Natural killer cell (primary cell): ENCODE results near the gene CCN5. TPM values are rescaled to one million over a fixed set of nuclear protein-coding genes. Genes with fewer than 3 reads are reported as not detected.

ENCODE experiments used
- ATAC-seq, 3 donors: fragments of 150-1000 bp in 2 of 3; fragments of 200-7000 bp in 1 of 3; cut with Tn5 transposase; 1 replicate in 1 of 3; 2 replicates in 2 of 3; pipeline ENCODE4 v1.10.0; 2021; ENCODE audit warnings: mild to moderate bottlenecking in 2 of 3, moderate library complexity in 2 of 3
- DNase-seq, 2 donors: peaks; one replicate each; pipeline versions ENCODE4 v3.0.0 to v3.0.0-alpha.2; 2013 to 2021; ENCODE audit warnings: mixed read lengths in 1 of 2
- H3K27ac ChIP-seq: one replicate; pipeline ENCODE4 v1.5.1; 2013; ENCODE audit warnings: mild to moderate bottlenecking, low read length
- H3K27me3 ChIP-seq: one replicate; pipeline ENCODE4 v1.6.1; 2013; ENCODE audit warnings: low read length; ENCODE audit not compliant: control insufficient read depth, insufficient read depth
- H3K36me3 ChIP-seq: one replicate; pipeline ENCODE4 v1.6.1; 2013; ENCODE audit warnings: low read length; ENCODE audit not compliant: control insufficient read depth, insufficient read depth
- H3K4me1 ChIP-seq: one replicate; pipeline ENCODE4 v1.6.1; 2013; ENCODE audit warnings: low read length; ENCODE audit not compliant: control insufficient read depth, insufficient read depth
- H3K4me3 ChIP-seq: one replicate; pipeline ENCODE4 v1.5.1; 2013; ENCODE audit warnings: low read length
- H3K9me3 ChIP-seq: one replicate; pipeline ENCODE4 v1.6.1; 2013; ENCODE audit warnings: low read length; ENCODE audit not compliant: control insufficient read depth, insufficient read depth
- H3K27ac Mint-ChIP-seq, 2 donors: one replicate each; pipeline ENCODE4 v1.8.0; 2022; ENCODE audit warnings: mild to moderate bottlenecking in 2 of 2, mixed read lengths in 2 of 2, moderate library complexity in 1 of 2
- H3K27me3 Mint-ChIP-seq, 2 donors: one replicate each; pipeline ENCODE4 v1.8.0; 2022; ENCODE audit warnings: low read depth in 2 of 2, mixed read lengths in 2 of 2
- H3K36me3 Mint-ChIP-seq: one replicate; pipeline ENCODE4 v1.8.0; 2022; ENCODE audit warnings: mixed read lengths
- H3K4me1 Mint-ChIP-seq, 2 donors: one replicate each; pipeline ENCODE4 v1.8.0; 2022; ENCODE audit warnings: mixed read lengths in 2 of 2
- H3K4me3 Mint-ChIP-seq: one replicate; pipeline ENCODE4 v1.8.0; 2022; ENCODE audit warnings: mild to moderate bottlenecking, moderate library complexity, mixed read lengths
- H3K9me3 Mint-ChIP-seq, 2 donors: one replicate each; pipeline ENCODE4 v1.8.0; 2022; ENCODE audit warnings: mixed read lengths in 2 of 2
- CTCF ChIP-seq: fragments of 200-600 bp; IDR thresholded peaks from one replicate; pipeline ENCODE4 v1.8.0; 2022; ENCODE audit warnings: antibody characterized with exemption
- WGBS: methylation state at CpG from one replicate; pipeline ENCODE4 v1.1.7; 2013; ENCODE audit warnings: missing lambda C conversion rate; ENCODE audit not compliant: insufficient coverage; 5-methylcytosine and 5-hydroxymethylcytosine counted together
- intact Hi-C: fragments of 100-400 bp; cut with micrococcal nuclease; formaldehyde crosslinking; loops from one replicate; pipeline ENCODE4 v1.14.2; 2022
- total RNA-seq, 4 donors: library from RNA; stranded (reverse); fragments of 120-200 nt in 1 of 4; gene quantifications; one replicate each; pipeline versions ENCODE4 v1.2.3 to v1.2.4, GENCODE V29; 2013 to 2022

CCN5 gene
- total RNA-seq, 3 donors from 2014 or later (not counting 1 experiment from before 2014, with no cell fraction given), result not detected

GRCh38 chr20:44698351-44698750 lies 16.8 kb upstream of the CCN5 start:
- no peaks in the 10 kb centered on the region for H3K4me1 Mint-ChIP-seq
- TF ChIP-seq CTCF, result no peak
- peaks cover 12% of the 10 kb centered on the region for H3K4me1 ChIP-seq
- H3K27ac Mint-ChIP-seq, result no peak overlapping the region
- H3K9me3 ChIP-seq, result no peaks in the 10 kb centered on the region
- H3K27ac ChIP-seq, result no peak overlapping the region
- no peaks in the 10 kb centered on the region for H3K9me3 Mint-ChIP-seq
- no peak overlapping the region for H3K4me3 ChIP-seq
- no peak for ATAC-seq
- no peaks in the 10 kb centered on the region for H3K27me3 ChIP-seq
- no peak overlapping the region for H3K4me3 Mint-ChIP-seq
- peaks cover 0 to 3% of the 10 kb centered on the region in 2 donors for H3K27me3 Mint-ChIP-seq
- no peaks in the 10 kb centered on the region for H3K36me3 ChIP-seq
- intact Hi-C loops, result no loop called here
- no peaks in the 10 kb centered on the region for H3K36me3 Mint-ChIP-seq
- DNase-seq, result no peak
- 77% methylated on average over 3 of the region's 3 CpGs for WGBS

GRCh38 chr20:44700306-44700705 lies 14.9 kb upstream of the CCN5 start:
- no peak for TF ChIP-seq CTCF
- H3K9me3 ChIP-seq, result no peaks in the 10 kb centered on the region
- no peak overlapping the region for H3K27ac Mint-ChIP-seq
- H3K4me3 ChIP-seq, result no peak overlapping the region
- no peak overlapping the region for H3K4me3 Mint-ChIP-seq
- no peaks in the 10 kb centered on the region for H3K27me3 ChIP-seq
- H3K4me1 ChIP-seq, result peaks cover 13% of the 10 kb centered on the region
- no peak for DNase-seq
- WGBS, result 94% methylated on average over 11 of the region's 11 CpGs
- ATAC-seq, result no peak
- H3K9me3 Mint-ChIP-seq, result no peaks in the 10 kb centered on the region
- H3K36me3 Mint-ChIP-seq, result no peaks in the 10 kb centered on the region
- no peaks in the 10 kb centered on the region for H3K36me3 ChIP-seq
- intact Hi-C loops, result no loop called here
- H3K4me1 Mint-ChIP-seq, result no peaks in the 10 kb centered on the region
- no peak overlapping the region for H3K27ac ChIP-seq
- H3K27me3 Mint-ChIP-seq, result peaks cover 0 to 6% of the 10 kb centered on the region in 2 donors

- H3K4me3 Mint-ChIP-seq, result no peak overlapping the region
- Histone ChIP-seq H3K4me1 (peaks cover 13% of the 10 kb centered on the region), H3K36me3 (no peaks in the 10 kb centered on the region), H3K27me3 (no peaks in the 10 kb centered on the region), H3K27ac (no peak overlapping the region), H3K9me3 (no peaks in the 10 kb centered on the region), H3K4me3 (no peak overlapping the region)
- H3K4me1 Mint-ChIP-seq, result no peaks in the 10 kb centered on the region
- no peaks in the 10 kb centered on the region for H3K9me3 Mint-ChIP-seq
- 74% methylated on average over 15 of the region's 15 CpGs for WGBS
- no peak for TF ChIP-seq CTCF
- peaks cover 2 to 8% of the 10 kb centered on the region in 2 donors for H3K27me3 Mint-ChIP-seq
- DNase-seq (no peak), ATAC-seq (no peak)
- H3K36me3 Mint-ChIP-seq, result no peaks in the 10 kb centered on the region
- intact Hi-C loops, result no loop called here
- H3K27ac Mint-ChIP-seq, result no peak overlapping the region
Observed at GRCh38 chr20:44701118-44701857, 13.9 kb upstream of the CCN5 start.

- Mint-ChIP-seq H3K36me3 (no peaks in the 10 kb centered on the region), H3K27ac (no peak overlapping the region), H3K4me3 (no peak overlapping the region), H3K27me3 (peaks cover 7 to 11% of the 10 kb centered on the region in 2 donors), H3K4me1 (no peaks in the 10 kb centered on the region), H3K9me3 (no peaks in the 10 kb centered on the region)
- Histone ChIP-seq H3K27me3 (no peaks in the 10 kb centered on the region), H3K9me3 (no peaks in the 10 kb centered on the region), H3K36me3 (no peaks in the 10 kb centered on the region), H3K4me3 (no peak overlapping the region), H3K4me1 (peaks cover 13% of the 10 kb centered on the region), H3K27ac (no peak overlapping the region)
- WGBS, result 82% methylated on average over 5 of the region's 7 CpGs
- ATAC-seq (no peak), DNase-seq (no peak)
- TF ChIP-seq CTCF, result no peak
- intact Hi-C loops, result no loop called here
Observed at GRCh38 chr20:44701858-44702256, 13.3 kb upstream of the CCN5 start.
